Transverse colon (tissue), 4 donors: ENCODE data around the gene RLIM. TPM values are rescaled to one million over a fixed set of nuclear protein-coding genes. Genes with fewer than 3 reads are reported as not detected.
A peak's percentile ranks its signal among the peaks of the same experiment; 100 is the strongest.

Source experiments
- DNase-seq: peaks from one replicate; pipeline ENCODE4 v3.0.0-alpha.2; 2019
- H3K27ac ChIP-seq, 4 donors: fragments of 200-600 bp; sonication (generic); 2 replicates each; pipeline ENCODE4 v1.5.1; 2016 to 2018; ENCODE audit warnings: inconsistent platforms in 4 of 4
- H3K27me3 ChIP-seq: fragments of 200-600 bp; sonication (generic); 2 replicates; pipeline ENCODE4 v1.5.1; 2017; ENCODE audit warnings: inconsistent platforms
- H3K36me3 ChIP-seq, 4 donors: fragments of 200-600 bp; sonication (generic); 2 replicates each; pipeline ENCODE4 v1.5.1; 2017 to 2019; ENCODE audit warnings: inconsistent platforms in 4 of 4
- H3K4me1 ChIP-seq, 4 donors: fragments of 200-600 bp; sonication (generic); 2 replicates each; pipeline ENCODE4 v1.5.1; 2017 to 2020; ENCODE audit warnings: inconsistent platforms in 4 of 4
- H3K4me3 ChIP-seq, 4 donors: fragments of 200-600 bp; sonication (generic); 1 replicate in 1 of 4; 2 replicates in 3 of 4; pipeline versions ENCODE4 v1.5.1 to v1.6.1; 2017 to 2019; ENCODE audit warnings: inconsistent platforms in 4 of 4
- H3K9me3 ChIP-seq, 2 donors: fragments of 200-600 bp; sonication (generic); 2 replicates each; pipeline ENCODE4 v1.5.1; 2017 to 2019; ENCODE audit warnings: inconsistent platforms in 2 of 2
- EP300 ChIP-seq: sonication (generic); formaldehyde crosslinking; IDR thresholded peaks from one replicate; pipeline ENCODE4 v1.6.1; 2017; ENCODE audit warnings: antibody characterized with exemption, low read depth
- POLR2A ChIP-seq: fragments of 450-650 bp; IDR thresholded peaks from one replicate; pipeline ENCODE4 v1.6.1; 2016; ENCODE audit warnings: antibody characterized with exemption, mild to moderate bottlenecking, moderate library complexity
- POLR2AphosphoS5 ChIP-seq, 3 donors: sonication (generic); formaldehyde crosslinking; IDR thresholded peaks; one replicate each; pipeline ENCODE4 v1.6.1; 2016; ENCODE audit warnings: antibody characterized with exemption in 3 of 3
- WGBS, 2 donors: methylation state at CpG; one replicate each; pipeline ENCODE4 v1.1.5; 2018; ENCODE audit warnings: low coverage in 1 of 2; 5-methylcytosine and 5-hydroxymethylcytosine counted together
- in situ Hi-C, 4 donors: fragments of 200-750 bp; cut with MboI; loops; one replicate each; pipeline versions ENCODE4 v1.15.0 to v1.15.1; 2017; ENCODE audit warnings: low sequenced_read_pairs in 3 of 4, low pct_ligation_motif_present in 1 of 4, low pct_unique_long_range_greater_than_20kb in 1 of 4
- intact Hi-C: fragments of 100-400 bp; cut with DNase I; formaldehyde crosslinking; loops from one replicate; pipeline ENCODE4 v1.15.1; 2023; ENCODE audit warnings: low total_unique reads
- total RNA-seq, 4 donors: library from RNA; depleted of rRNA; stranded (reverse); fragments of >200 nt; gene quantifications; one replicate each; pipeline ENCODE4 v1.1.0, GENCODE V29; 2016
- TF ChIP-seq, protein P1 (sequence below), 5 experiments: fragments of 200-600 bp in 3 of 5; fragments of 450-650 bp in 2 of 5; sonication (generic) in 3 of 5; IDR thresholded peaks; 1 replicate in 2 of 5; 2 replicates in 3 of 5; pipeline ENCODE4 v1.5.1; 2016 to 2017; ENCODE audit warnings: antibody characterized with exemption in 5 of 5, inconsistent platforms in 3 of 5, mild to moderate bottlenecking in 2 of 5, moderate library complexity in 1 of 5

RLIM gene
- total RNA-seq, 4 donors from 2014 or later: 15.8 to 20.6 (median 16.9) TPM

DNA sequence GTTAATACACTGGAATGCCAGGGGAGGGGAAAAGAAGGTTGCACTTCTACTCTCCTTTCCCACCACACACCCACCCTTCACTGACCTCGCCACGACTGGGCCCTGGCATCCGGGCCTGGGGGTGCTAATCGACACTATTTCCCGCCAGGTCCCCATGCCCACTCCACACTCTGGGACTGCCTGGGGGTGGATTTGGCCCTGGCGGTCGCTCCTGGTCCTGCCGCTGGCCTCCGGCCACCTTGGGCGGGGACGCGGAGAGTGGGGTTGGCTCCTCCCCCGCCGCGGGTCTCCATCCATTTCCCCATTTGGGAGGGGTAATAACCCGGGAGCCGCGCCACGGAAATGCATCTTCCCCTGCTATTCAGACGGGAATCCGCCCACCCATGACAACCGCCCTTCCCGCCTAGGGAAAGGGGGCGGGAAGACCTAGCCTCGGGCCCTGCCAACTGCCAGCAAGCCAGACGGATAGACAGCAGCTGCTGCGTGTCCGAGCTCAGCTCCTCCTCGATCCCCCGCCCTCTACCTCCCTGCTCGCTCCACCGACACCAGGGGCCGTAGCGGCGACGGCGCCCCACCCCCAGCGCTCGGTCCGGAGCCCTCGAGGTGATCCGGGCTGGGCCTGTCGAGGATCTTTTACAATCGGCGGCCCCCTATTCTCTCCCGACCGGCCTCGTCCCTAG, 78.1 kb downstream of the RLIM start:
- intact Hi-C loops: no loop called here
- H3K4me1 ChIP-seq: peaks cover 0 to 9% (median 0%) of the 10 kb centered on the region in 4 donors
- in situ Hi-C loops: loop anchor here in 2 of 4 donors (25.0 kb wide), 2 partner anchors 149 to 674 kb away; partner anchors contain the start of gene XIST (in 1 of the 2)
- H3K36me3 ChIP-seq: no peaks in the 10 kb centered on the region
- no peaks in the 10 kb centered on the region for H3K9me3 ChIP-seq
- H3K4me3 ChIP-seq: peak overlapping the region; percentile 28 to 51 (median 38)
- no peaks in the 10 kb centered on the region for H3K27me3 ChIP-seq
- WGBS, 2 donors: 47% methylated on average over 48 of the region's 48 CpGs; no CpG with 5 or more reads in 1 of the 2 donors
- TF ChIP-seq POLR2A (peak; percentile 16), EP300 (no peak), POLR2AphosphoS5 (IDR thresholded peaks at IDR 0.05) (peak; percentile 47 to 53 (median 49))
- TF ChIP-seq, protein P1, sequence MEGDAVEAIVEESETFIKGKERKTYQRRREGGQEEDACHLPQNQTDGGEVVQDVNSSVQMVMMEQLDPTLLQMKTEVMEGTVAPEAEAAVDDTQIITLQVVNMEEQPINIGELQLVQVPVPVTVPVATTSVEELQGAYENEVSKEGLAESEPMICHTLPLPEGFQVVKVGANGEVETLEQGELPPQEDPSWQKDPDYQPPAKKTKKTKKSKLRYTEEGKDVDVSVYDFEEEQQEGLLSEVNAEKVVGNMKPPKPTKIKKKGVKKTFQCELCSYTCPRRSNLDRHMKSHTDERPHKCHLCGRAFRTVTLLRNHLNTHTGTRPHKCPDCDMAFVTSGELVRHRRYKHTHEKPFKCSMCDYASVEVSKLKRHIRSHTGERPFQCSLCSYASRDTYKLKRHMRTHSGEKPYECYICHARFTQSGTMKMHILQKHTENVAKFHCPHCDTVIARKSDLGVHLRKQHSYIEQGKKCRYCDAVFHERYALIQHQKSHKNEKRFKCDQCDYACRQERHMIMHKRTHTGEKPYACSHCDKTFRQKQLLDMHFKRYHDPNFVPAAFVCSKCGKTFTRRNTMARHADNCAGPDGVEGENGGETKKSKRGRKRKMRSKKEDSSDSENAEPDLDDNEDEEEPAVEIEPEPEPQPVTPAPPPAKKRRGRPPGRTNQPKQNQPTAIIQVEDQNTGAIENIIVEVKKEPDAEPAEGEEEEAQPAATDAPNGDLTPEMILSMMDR (IDR thresholded peaks at IDR 0.05): peak; percentile 34 to 73 (median 45)
- H3K27ac ChIP-seq: peak overlapping the region; percentile 81 to 92 (median 88)
- DNase-seq: peak; percentile 78

DNA sequence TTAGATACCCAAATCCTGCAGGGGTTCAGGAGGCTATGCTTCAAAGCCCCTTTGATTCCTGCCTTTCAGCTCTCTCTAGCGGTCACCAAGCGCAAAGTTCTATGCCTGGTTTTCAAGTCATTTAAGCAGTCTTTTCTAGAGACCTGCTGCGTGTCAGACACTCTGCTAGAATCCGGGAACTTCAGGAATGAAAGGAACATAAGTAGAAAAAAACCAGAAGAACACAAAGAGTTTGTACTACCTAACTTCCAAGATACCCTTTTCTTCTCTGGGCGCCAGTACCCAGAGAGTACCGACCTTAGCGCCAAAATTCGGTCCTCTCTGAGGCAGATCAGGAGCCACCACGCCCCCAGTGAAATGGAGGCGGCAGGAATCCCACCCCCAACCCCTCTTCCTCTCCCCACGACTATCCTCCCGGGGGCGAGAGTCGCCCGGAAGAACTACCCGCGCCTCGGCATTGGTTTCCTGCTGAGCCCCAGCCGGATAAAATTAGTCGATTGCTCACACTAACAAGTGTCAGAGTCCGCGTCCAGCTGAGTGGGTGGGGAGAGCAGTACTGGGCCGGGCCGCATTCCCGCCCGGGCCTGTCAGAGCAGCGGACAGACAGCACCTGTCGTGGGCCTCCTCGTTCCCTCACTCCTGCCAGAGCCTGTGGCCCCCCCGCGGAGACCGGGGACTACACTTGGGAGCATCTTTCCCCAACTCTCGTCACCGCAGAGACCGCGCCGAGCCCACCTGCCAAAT, 78.8 kb downstream of the RLIM start:
- H3K27me3 ChIP-seq: no peaks in the 10 kb centered on the region
- H3K27ac ChIP-seq: peak overlapping the region; percentile 81 to 92 (median 88)
- intact Hi-C loops: no loop called here
- peak overlapping the region; percentile 28 to 51 (median 38) for H3K4me3 ChIP-seq
- H3K4me1 ChIP-seq: peaks cover 0 to 9% (median 0%) of the 10 kb centered on the region in 4 donors
- WGBS, 2 donors: 27% methylated on average over 37 of the region's 37 CpGs; no CpG with 5 or more reads in 1 of the 2 donors
- in situ Hi-C loops: loop anchor here in 2 of 4 donors (25.0 kb wide), 2 partner anchors 148 to 673 kb away; partner anchors contain the start of gene XIST (in 1 of the 2)
- H3K9me3 ChIP-seq: no peaks in the 10 kb centered on the region
- peak; percentile 81 for DNase-seq
- no peaks in the 10 kb centered on the region for H3K36me3 ChIP-seq
- TF ChIP-seq EP300 (no peak), POLR2A (peak; percentile 61), POLR2AphosphoS5 (IDR thresholded peaks at IDR 0.05) (peak in 2 of 3 donors; percentile 70 to 74)
- TF ChIP-seq, protein P1 (IDR thresholded peaks at IDR 0.05): peak in 2 of 5 experiments; percentile 13 to 25

Other genes starting within 250 kb of the RLIM start
- gene SLC16A2, start 193.1 kb downstream of the RLIM start, total RNA-seq: 10 to 100 TPM in 1 of 4 donors, 1 to 10 TPM in 3; 1.7 to 16.8 (median 5.5) TPM